Daoy (cell line): Measurements from ENCODE around the gene PON1. TPM values are rescaled to one million over a fixed set of nuclear protein-coding genes. Genes with fewer than 3 reads are reported as not detected.

ENCODE experiments used
- DNase-seq: peaks from one replicate; pipeline ENCODE4 v3.0.0-alpha.2; 2015; ENCODE audit warnings: low read depth
- total RNA-seq: library from RNA; depleted of rRNA; stranded (reverse); fragments of >200 nt; shearing (Covaris generic); gene quantifications from 2 replicates; pipeline ENCODE4 v1.2.3, GENCODE V29; 2014; rRNA removed

PON1 gene
- total RNA-seq, 1 experiment from 2014 or later, result not detected

DNA sequence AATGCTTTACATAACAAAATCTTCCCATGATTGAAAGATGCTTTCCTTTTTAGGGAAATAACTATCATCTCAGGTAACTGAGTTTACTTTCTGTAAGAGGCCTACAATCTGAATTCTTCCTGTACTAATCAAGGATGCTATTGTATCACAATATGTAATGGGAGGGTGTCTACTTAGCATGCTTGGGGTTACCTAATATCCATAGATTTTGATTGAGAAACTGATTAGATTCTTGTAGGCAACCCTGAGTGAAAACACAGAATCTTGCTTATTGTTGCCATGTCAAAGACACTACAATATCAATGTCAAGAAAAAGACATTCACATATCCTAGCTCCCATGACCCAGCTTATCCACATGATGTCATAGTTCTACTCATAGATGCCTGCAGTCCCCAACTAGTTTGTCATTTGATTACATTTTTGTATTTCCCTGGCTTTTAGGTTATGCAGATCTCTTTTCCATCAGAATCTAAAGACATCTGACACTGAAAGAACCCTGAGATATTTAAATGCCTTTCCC, 62.4 kb downstream of the PON1 start:
- no peak for DNase-seq

DNA sequence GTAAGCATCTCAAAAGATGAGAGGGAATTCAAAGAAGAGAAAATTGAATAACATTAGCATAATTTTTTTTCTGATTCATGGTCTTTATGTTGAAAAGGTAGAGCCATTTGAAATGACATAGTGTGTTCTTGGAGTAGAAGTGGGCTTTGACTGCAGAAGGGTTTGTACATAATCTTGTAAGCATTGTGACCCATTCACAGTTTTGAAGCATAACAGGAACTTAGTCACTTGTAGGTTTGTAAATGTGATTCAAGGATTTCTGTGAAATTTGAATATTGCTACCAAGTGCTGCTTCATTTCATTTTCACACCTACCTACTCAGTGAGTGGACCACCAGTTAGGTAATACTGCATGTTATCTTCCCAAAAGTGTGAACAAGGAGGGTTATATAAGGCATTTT, 68.6 kb downstream of the PON1 start:
- DNase-seq, result no peak

- no peak for DNase-seq
These were observed 70.3 kb downstream of the PON1 start for GRCh38 chr7:95253986-95254385.

DNA sequence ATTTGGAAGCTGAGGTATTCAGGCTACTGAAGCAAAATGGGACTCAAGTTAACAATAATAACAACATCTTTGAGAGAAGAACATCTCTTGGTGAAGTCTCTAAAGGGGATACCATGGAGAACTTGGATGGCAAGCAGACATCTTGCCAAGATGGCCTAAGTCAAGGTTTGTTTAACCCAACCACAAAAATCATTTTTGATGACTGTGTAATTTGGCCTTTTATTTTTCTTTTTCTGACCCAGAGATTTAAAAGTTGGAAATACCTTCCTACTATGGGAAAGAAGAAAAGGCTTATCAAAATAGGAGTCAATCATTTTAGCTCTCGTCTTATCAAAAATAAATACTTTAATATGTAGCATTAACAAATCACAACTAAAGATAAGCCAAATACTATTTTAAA, 72.4 kb downstream of the PON1 start:
- no peak for DNase-seq

- no peak for DNase-seq
These were observed 73.8 kb downstream of the PON1 start for GRCh38 chr7:95250571-95250970.

Other genes with a start within 250 kb of the PON1 start
- gene PON3, start 71.8 kb upstream of the PON1 start, total RNA-seq, result not detected in 2 replicates
- 44.2 and 52.6 TPM in 2 replicates for gene PON2, start 110.5 kb upstream of the PON1 start, total RNA-seq
- gene ASB4, start 161.4 kb upstream of the PON1 start, total RNA-seq, result 0.06 TPM in 1 of 2 replicates, not detected in the other